ENCODE measurements around the gene FGF19. TPM values are rescaled to one million over a fixed set of nuclear protein-coding genes. Genes with fewer than 3 reads are reported as not detected.

FGF19 gene
- total and polyA plus RNA-seq, 8 donors: 0.06 to 0.08 TPM; not detected in 6

GRCh38 chr11:69705901-69706787 lies 2.3 kb upstream of the FGF19 start:
- Histone ChIP-seq H3K27ac (no peak overlapping the region), H3K27me3 (peaks cover 62 to 98% of the 10 kb centered on the region in 2 donors), H3K4me3 (no peak overlapping the region), H3K9me3 (no peaks in the 10 kb centered on the region), H3K4me1 (peaks cover 4 to 16% of the 10 kb centered on the region in 2 donors), H3K36me3 (no peaks in the 10 kb centered on the region)
- TF ChIP-seq CTCF (IDR thresholded peaks at IDR 0.05): no peak
- intact Hi-C loops (cut with DNase I): no loop called here
- ATAC-seq: no peak
- no peak for DNase-seq

DNA sequence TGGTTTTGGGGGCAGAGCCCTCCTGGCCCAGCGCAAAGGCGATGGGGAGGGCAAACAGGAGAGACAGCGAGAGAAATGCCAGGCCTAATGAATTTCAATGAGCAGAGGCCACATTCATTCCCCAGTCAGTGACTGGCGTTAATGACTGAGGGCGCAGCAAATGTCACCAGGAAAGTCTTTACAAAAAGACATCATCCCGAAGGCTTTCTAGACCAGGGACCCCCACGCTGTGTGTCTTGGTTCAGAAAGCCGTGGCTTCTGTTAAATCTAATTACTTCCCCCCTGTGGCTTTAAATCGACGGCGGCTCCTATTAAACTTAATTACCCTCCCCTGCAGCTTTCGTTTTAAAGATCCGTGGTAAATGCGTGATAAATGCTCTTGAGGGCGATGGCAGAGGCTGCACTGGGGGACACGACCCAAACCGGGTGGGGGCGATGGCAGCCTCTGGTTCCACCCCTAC lies 1.6 kb upstream of the FGF19 start:
- Histone ChIP-seq H3K27me3 (peaks cover 65 to 98% of the 10 kb centered on the region in 2 donors), H3K4me3 (no peak overlapping the region), H3K4me1 (peaks cover 4 to 20% of the 10 kb centered on the region in 2 donors), H3K9me3 (no peaks in the 10 kb centered on the region), H3K36me3 (no peaks in the 10 kb centered on the region), H3K27ac (no peak overlapping the region)
- DNase-seq: no peak
- no peak for ATAC-seq
- intact Hi-C loops (cut with DNase I): no loop called here
- TF ChIP-seq CTCF (IDR thresholded peaks at IDR 0.05): no peak

- peak in 1 of 2 donors; percentile 20 for TF ChIP-seq CTCF (IDR thresholded peaks at IDR 0.05)
- DNase-seq (no peak), ATAC-seq (peak; percentile 52)
- Histone ChIP-seq H3K4me1 (peaks cover 4 to 20% of the 10 kb centered on the region in 2 donors), H3K9me3 (no peaks in the 10 kb centered on the region), H3K4me3 (no peak overlapping the region), H3K36me3 (no peaks in the 10 kb centered on the region), H3K27me3 (peaks cover 65 to 96% of the 10 kb centered on the region in 2 donors), H3K27ac (no peak overlapping the region)
- intact Hi-C loops (cut with DNase I): no loop called here
These were observed 859 bp upstream of the FGF19 start for GRCh38 chr11:69704508-69705253.

DNA sequence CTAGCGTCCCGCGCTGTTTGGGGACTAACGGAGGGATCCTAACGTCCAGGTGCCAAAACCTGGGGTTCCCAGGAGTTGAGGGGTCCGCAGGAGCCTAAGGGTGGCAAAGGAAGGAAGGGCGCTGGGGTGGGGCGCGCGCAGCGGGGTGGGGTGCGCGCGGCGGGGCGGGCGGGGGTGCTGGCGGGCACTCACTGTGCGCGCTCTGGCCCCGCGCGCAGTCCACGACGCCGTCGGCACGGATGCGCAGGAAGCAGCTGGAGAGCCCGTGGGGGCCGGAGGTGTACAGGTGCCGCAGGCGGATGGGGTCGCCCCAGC lies 412 bp downstream of the FGF19 start:
- Histone ChIP-seq H3K27me3 (peaks cover 65 to 97% of the 10 kb centered on the region in 2 donors), H3K4me1 (peaks cover 4 to 20% of the 10 kb centered on the region in 2 donors)
- intact Hi-C loops (cut with DNase I): no loop called here

More for the DNA sequence above, 412 bp downstream of the FGF19 start:
- ATAC-seq (no peak), DNase-seq (no peak)
- no peak overlapping the region for H3K4me3 ChIP-seq
- no peak for TF ChIP-seq CTCF (IDR thresholded peaks at IDR 0.05)
- no peak overlapping the region for H3K27ac ChIP-seq
- no peaks in the 10 kb centered on the region for H3K9me3 ChIP-seq
- H3K36me3 ChIP-seq: no peaks in the 10 kb centered on the region

Data from left lung (tissue), 10 donors.